Activated T-cell treated with anti-CD3 and anti-CD28 coated beads for 1 hour (primary cell): ENCODE results near the gene SYT7.

ENCODE experiments used
- DNase-seq: peaks from one replicate; pipeline ENCODE4 v3.0.0-alpha.2; 2020; ENCODE audit warnings: low read depth

The SYT7 gene

GRCh38 chr11:61554172-61554988 is 26.5 kb downstream of the SYT7 start:
- DNase-seq, result no peak

GRCh38 chr11:61553373-61554171 is 27.3 kb downstream of the SYT7 start:
- no peak for DNase-seq

GRCh38 chr11:61552108-61552635 is 28.7 kb downstream of the SYT7 start:
- no peak for DNase-seq

- no peak for DNase-seq
Measured at GRCh38 chr11:61551634-61552033, 29.2 kb downstream of the SYT7 start.

- DNase-seq, result no peak
Measured at GRCh38 chr11:61550665-61551227, 30.1 kb downstream of the SYT7 start.

- DNase-seq, result no peak
Measured at GRCh38 chr11:61549662-61550568, 31.0 kb downstream of the SYT7 start.

- no peak for DNase-seq
Measured at GRCh38 chr11:61549177-61549576, 31.7 kb downstream of the SYT7 start.

- no peak for DNase-seq
Measured at GRCh38 chr11:61547246-61547645, 33.6 kb downstream of the SYT7 start.

GRCh38 chr11:61546663-61547062 is 34.2 kb downstream of the SYT7 start:
- no peak for DNase-seq

GRCh38 chr11:61545921-61546320 is 35.0 kb downstream of the SYT7 start:
- DNase-seq, result no peak

- DNase-seq, result no peak
Measured at GRCh38 chr11:61545341-61545740, 35.5 kb downstream of the SYT7 start.

GRCh38 chr11:61544466-61544865 is 36.4 kb downstream of the SYT7 start:
- DNase-seq, result no peak

- DNase-seq, result no peak
Measured at GRCh38 chr11:61543606-61544306, 37.1 kb downstream of the SYT7 start.

GRCh38 chr11:61542705-61543104 is 38.2 kb downstream of the SYT7 start:
- DNase-seq, result no peak

- DNase-seq, result no peak
Measured at GRCh38 chr11:61542024-61542461, 38.8 kb downstream of the SYT7 start.

GRCh38 chr11:61541598-61541997 is 39.3 kb downstream of the SYT7 start:
- DNase-seq, result no peak

- DNase-seq, result no peak
Measured at GRCh38 chr11:61540528-61540927, 40.3 kb downstream of the SYT7 start.

- DNase-seq, result no peak
Measured at GRCh38 chr11:61539831-61540357, 41.0 kb downstream of the SYT7 start.

GRCh38 chr11:61539006-61539405 is 41.9 kb downstream of the SYT7 start:
- DNase-seq, result no peak

- no peak for DNase-seq
Measured at GRCh38 chr11:61538636-61538961, 42.3 kb downstream of the SYT7 start.

GRCh38 chr11:61537326-61537725 is 43.5 kb downstream of the SYT7 start:
- no peak for DNase-seq
